Calu3 (cell line): ENCODE data around the gene S100A13. TPM values are rescaled to one million over a fixed set of nuclear protein-coding genes. Genes with fewer than 3 reads are reported as not detected.

ENCODE experiments used
- BruUV-seq: library from RNA; stranded (reverse); fragments of 400-500 nt; replicated peaks from 2 replicates; lab custom pipeline; 2021; lab: Mats Ljungman, UMichigan
- CTCF ChIA-PET: fragments of 300-600 bp; sonication (Branson Sonifier 250); formaldehyde crosslinking; loops from one replicate; lab custom pipeline; 2022; ENCODE audit warnings: antibody characterized with exemption; lab: Charles Lee
- DNase-seq: peaks from one replicate; pipeline ENCODE4 v3.0.0; 2022
- H3K27ac Mint-ChIP-seq: one replicate; pipeline ENCODE4 v1.8.0; 2022; ENCODE audit warnings: mixed read lengths; ENCODE audit not compliant: unreplicated experiment
- H3K27me3 Mint-ChIP-seq: one replicate; pipeline ENCODE4 v1.8.0; 2022; ENCODE audit warnings: mixed read lengths; ENCODE audit not compliant: unreplicated experiment
- H3K36me3 Mint-ChIP-seq: one replicate; pipeline ENCODE4 v1.8.0; 2022; ENCODE audit warnings: mild to moderate bottlenecking, moderate library complexity, mixed read lengths; ENCODE audit not compliant: insufficient read depth, unreplicated experiment
- H3K4me1 Mint-ChIP-seq: one replicate; pipeline ENCODE4 v1.8.0; 2022; ENCODE audit warnings: mild to moderate bottlenecking, low read depth, mixed read lengths; ENCODE audit not compliant: unreplicated experiment
- H3K4me3 Mint-ChIP-seq: one replicate; pipeline ENCODE4 v1.8.0; 2022; ENCODE audit warnings: mild to moderate bottlenecking, low read depth, moderate library complexity, mixed read lengths; ENCODE audit not compliant: unreplicated experiment
- H3K9me3 Mint-ChIP-seq: one replicate; pipeline ENCODE4 v1.8.0; 2022; ENCODE audit warnings: low read depth, mixed read lengths; ENCODE audit not compliant: unreplicated experiment
- CTCF ChIP-seq: fragments of 200-600 bp; IDR thresholded peaks from one replicate; pipeline ENCODE4 v1.8.0; 2022; ENCODE audit warnings: antibody characterized with exemption; ENCODE audit not compliant: unreplicated experiment
- intact Hi-C: fragments of 100-400 bp; cut with micrococcal nuclease; formaldehyde crosslinking; loops from one replicate; pipeline ENCODE4 v1.10.0; 2022; ENCODE audit not compliant: unreplicated experiment
- total RNA-seq: library from RNA; stranded (reverse); gene quantifications from 2 replicates; pipeline ENCODE4 v1.2.3, GENCODE V29; 2022

Gene S100A13
- total RNA-seq, 1 experiment from 2014 or later: 104 TPM

- no TSS peak for BruUV-seq
- TF ChIP-seq CTCF: no peak
- Mint-ChIP-seq H3K4me3 (no peak overlapping the region), H3K27ac (no peak overlapping the region), H3K27me3 (no peaks in the 10 kb centered on the region), H3K9me3 (no peaks in the 10 kb centered on the region), H3K4me1 (peaks cover 29% of the 10 kb centered on the region), H3K36me3 (peaks cover 61% of the 10 kb centered on the region)
- CTCF ChIA-PET: no interaction called here
- intact Hi-C loops: no loop called here
- no peak for DNase-seq
Observed at GRCh38 chr1:153623101-153623500, 4.2 kb downstream of the S100A13 start.

DNA sequence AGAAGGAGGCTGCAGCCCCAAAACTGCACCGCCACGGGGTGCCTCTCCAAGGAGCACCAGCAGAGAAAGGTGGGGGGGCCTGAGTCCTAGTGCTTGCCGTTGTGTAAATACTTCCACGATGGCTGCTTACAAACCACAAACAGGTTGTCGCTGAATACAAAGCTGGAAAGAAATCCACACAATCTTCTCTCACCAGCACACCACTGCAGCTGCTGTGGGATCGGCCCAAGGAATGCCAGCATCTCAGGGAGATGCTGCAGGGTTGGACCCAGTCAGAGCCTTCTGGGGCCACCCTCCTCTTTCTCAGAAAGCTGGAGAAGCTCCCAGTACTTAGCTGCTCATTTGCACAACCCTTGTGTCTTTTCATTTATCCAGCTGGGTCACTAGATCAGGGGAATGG, 8.1 kb downstream of the S100A13 start:
- intact Hi-C loops: no loop called here
- H3K4me3 Mint-ChIP-seq: no peak overlapping the region
- DNase-seq: no peak
- BruUV-seq: no TSS peak
- CTCF ChIA-PET: interaction anchor here (9.3 kb wide), 1 partner anchor 8 kb away, joined by 99 read pairs; the partner anchor contains the start of genes S100A1 and S100A13
- no peaks in the 10 kb centered on the region for H3K9me3 Mint-ChIP-seq
- H3K27ac Mint-ChIP-seq: no peak overlapping the region
- TF ChIP-seq CTCF: no peak
- H3K27me3 Mint-ChIP-seq: no peaks in the 10 kb centered on the region
- H3K4me1 Mint-ChIP-seq: peaks cover 46% of the 10 kb centered on the region
- peaks cover 58% of the 10 kb centered on the region for H3K36me3 Mint-ChIP-seq

- peak overlapping the region; percentile 87 for H3K27ac Mint-ChIP-seq
- CTCF ChIA-PET: interaction anchor here (1.2 to 9.3 kb wide), 4 partner anchors 10 to 51 kb away, joined by 3 to 99 read pairs (median 17); partner anchors contain the start of genes CHTOP, S100A1 and S100A13
- intact Hi-C loops: loop anchor here (2.0 kb wide), 1 partner anchor 45 kb away; no protein-coding TSS in a partner anchor
Observed at GRCh38 chr1:153617663-153618062, 9.6 kb downstream of the S100A13 start.

DNA sequence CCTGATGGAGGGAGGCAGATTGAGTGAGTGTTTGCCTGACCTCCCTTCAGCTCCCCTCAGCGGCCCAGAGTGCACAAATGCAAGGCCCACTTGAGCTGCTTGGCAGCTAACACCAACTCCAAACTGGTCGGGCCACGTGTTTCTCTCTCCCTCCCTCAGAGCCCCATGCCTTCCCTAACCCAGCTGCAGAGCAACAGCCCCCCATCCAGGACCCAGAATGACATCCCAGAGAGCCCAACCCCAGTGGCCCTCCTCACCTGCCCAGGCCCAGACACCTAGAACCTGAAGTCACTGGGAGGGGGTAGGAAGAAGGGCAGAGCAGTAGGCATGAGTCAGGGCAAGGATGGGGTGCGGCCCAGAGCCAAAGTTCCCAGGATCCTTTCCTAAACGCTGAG, 10.4 kb downstream of the S100A13 start:
- Mint-ChIP-seq H3K9me3 (no peaks in the 10 kb centered on the region), H3K4me1 (peaks cover 49% of the 10 kb centered on the region), H3K36me3 (peaks cover 58% of the 10 kb centered on the region), H3K4me3 (peak overlapping the region; percentile 54), H3K27me3 (no peaks in the 10 kb centered on the region), H3K27ac (peak overlapping the region; percentile 87)
- no peak for DNase-seq
- CTCF ChIA-PET: interaction anchor here (1.1 to 9.3 kb wide), 7 partner anchors 10 to 106 kb away, joined by 3 to 99 read pairs (median 6); partner anchors contain the start of genes CHTOP, S100A1 and S100A13
- no TSS peak for BruUV-seq
- no peak for TF ChIP-seq CTCF
- intact Hi-C loops: loop anchor here (2.0 kb wide), 1 partner anchor 44 kb away; no protein-coding TSS in a partner anchor

More at GRCh38 chr1:153617663-153618062, 9.6 kb downstream of the S100A13 start:
- Mint-ChIP-seq H3K4me3 (no peak overlapping the region), H3K4me1 (peaks cover 46% of the 10 kb centered on the region), H3K36me3 (peaks cover 52% of the 10 kb centered on the region), H3K9me3 (no peaks in the 10 kb centered on the region), H3K27me3 (no peaks in the 10 kb centered on the region)
- peak; percentile 83 for DNase-seq
- BruUV-seq: no TSS peak
- peak; percentile 33 for TF ChIP-seq CTCF
